Activated CD4-positive, alpha-beta T cell treated with anti-CD3 and anti-CD28 coated beads for 48 hours (primary cell): ENCODE results near the gene INPP4B.

Experiments
- DNase-seq: peaks from one replicate; pipeline ENCODE4 v3.0.0-alpha.2; 2020

INPP4B gene

GRCh38 chr4:142463206-142463605 is 382.9 kb downstream of the INPP4B start:
- DNase-seq: no peak

- no peak for DNase-seq
These were observed 393.8 kb downstream of the INPP4B start for GRCh38 chr4:142452161-142452855.

GRCh38 chr4:142449771-142450373 is 396.2 kb downstream of the INPP4B start:
- DNase-seq: no peak

GRCh38 chr4:142447009-142447408 is 399.1 kb downstream of the INPP4B start:
- DNase-seq: peak; percentile 25

- DNase-seq: no peak
These were observed 402.6 kb downstream of the INPP4B start for GRCh38 chr4:142443469-142443868.

- DNase-seq: no peak
These were observed 406.0 kb downstream of the INPP4B start for GRCh38 chr4:142440093-142440492.

- no peak for DNase-seq
These were observed 410.4 kb downstream of the INPP4B start for GRCh38 chr4:142435599-142436235.

GRCh38 chr4:142434519-142435224 is 411.4 kb downstream of the INPP4B start:
- DNase-seq: no peak

GRCh38 chr4:142428715-142429114 is 417.4 kb downstream of the INPP4B start:
- no peak for DNase-seq

GRCh38 chr4:142427456-142427855 is 418.6 kb downstream of the INPP4B start:
- no peak for DNase-seq

GRCh38 chr4:142423861-142424260 is 422.2 kb downstream of the INPP4B start:
- DNase-seq: no peak

- no peak for DNase-seq
These were observed 425.6 kb downstream of the INPP4B start for GRCh38 chr4:142420311-142421095.

- DNase-seq: no peak
These were observed 426.4 kb downstream of the INPP4B start for GRCh38 chr4:142419712-142420111.

- DNase-seq: no peak
These were observed 427.4 kb downstream of the INPP4B start for GRCh38 chr4:142418697-142419096.

GRCh38 chr4:142416711-142417275 is 429.3 kb downstream of the INPP4B start:
- DNase-seq: no peak

GRCh38 chr4:142416121-142416520 is 430.0 kb downstream of the INPP4B start:
- DNase-seq: no peak

- no peak for DNase-seq
These were observed 431.6 kb downstream of the INPP4B start for GRCh38 chr4:142414366-142414990.

GRCh38 chr4:142413485-142413884 is 432.6 kb downstream of the INPP4B start:
- no peak for DNase-seq

- no peak for DNase-seq
These were observed 434.1 kb downstream of the INPP4B start for GRCh38 chr4:142411993-142412392.

- DNase-seq: no peak
These were observed 438.1 kb downstream of the INPP4B start for GRCh38 chr4:142408003-142408441.

- no peak for DNase-seq
These were observed 438.5 kb downstream of the INPP4B start for GRCh38 chr4:142407596-142407995.
